DND-41 (cell line): ENCODE measurements around the gene CTXND1.

Experiments
- EZH2 ChIP-seq: IDR thresholded peaks from 3 replicates; pipeline ENCODE4 v1.6.1; 2012; ENCODE audit warnings: borderline replicate concordance, low read depth, mild to moderate bottlenecking, moderate library complexity, low read length, inconsistent platforms; ENCODE audit not compliant: severe bottlenecking
- TF ChIP-seq, protein P1 (sequence below): IDR thresholded peaks from 2 replicates; pipeline ENCODE4 v1.5.1; 2012; ENCODE audit warnings: borderline replicate concordance, low read length, moderate library complexity, mild to moderate bottlenecking; ENCODE audit not compliant: poor library complexity, severe bottlenecking; ENCODE audit errors: extremely low read depth

DNA sequence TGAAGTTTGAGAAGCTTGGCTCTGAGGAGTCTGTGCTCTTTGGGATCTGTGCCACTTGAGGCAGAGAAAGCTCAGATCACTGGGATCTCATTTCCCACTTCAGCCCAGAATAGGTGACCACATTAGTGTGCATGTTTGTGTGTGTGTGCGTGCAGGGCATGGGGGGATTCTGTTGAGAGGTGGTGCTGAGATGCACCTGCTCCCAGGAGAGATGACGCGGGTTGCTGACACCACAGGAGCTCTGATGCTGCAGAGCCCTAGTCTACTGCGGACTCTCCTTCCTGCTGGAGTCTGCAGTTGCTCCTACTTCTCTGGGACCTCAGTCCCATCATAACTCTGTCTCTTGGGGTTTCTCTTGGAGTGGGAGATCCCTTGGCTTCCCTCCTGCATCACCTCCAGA is 14.7 kb upstream of the CTXND1 start:
- TF ChIP-seq, protein P1, sequence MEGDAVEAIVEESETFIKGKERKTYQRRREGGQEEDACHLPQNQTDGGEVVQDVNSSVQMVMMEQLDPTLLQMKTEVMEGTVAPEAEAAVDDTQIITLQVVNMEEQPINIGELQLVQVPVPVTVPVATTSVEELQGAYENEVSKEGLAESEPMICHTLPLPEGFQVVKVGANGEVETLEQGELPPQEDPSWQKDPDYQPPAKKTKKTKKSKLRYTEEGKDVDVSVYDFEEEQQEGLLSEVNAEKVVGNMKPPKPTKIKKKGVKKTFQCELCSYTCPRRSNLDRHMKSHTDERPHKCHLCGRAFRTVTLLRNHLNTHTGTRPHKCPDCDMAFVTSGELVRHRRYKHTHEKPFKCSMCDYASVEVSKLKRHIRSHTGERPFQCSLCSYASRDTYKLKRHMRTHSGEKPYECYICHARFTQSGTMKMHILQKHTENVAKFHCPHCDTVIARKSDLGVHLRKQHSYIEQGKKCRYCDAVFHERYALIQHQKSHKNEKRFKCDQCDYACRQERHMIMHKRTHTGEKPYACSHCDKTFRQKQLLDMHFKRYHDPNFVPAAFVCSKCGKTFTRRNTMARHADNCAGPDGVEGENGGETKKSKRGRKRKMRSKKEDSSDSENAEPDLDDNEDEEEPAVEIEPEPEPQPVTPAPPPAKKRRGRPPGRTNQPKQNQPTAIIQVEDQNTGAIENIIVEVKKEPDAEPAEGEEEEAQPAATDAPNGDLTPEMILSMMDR: no peak
- TF ChIP-seq EZH2: no peak
